A673 (cell line): Measurements from ENCODE around the gene SSPN. TPM values are rescaled to one million over a fixed set of nuclear protein-coding genes. Genes with fewer than 3 reads are reported as not detected.

Experiments
- BruUV-seq: library from RNA; stranded (reverse); fragments of 400-500 nt; replicated peaks from 2 replicates; lab custom pipeline; 2021; lab: Mats Ljungman, UMichigan
- CTCF ChIA-PET: fragments of 300-600 bp; sonication (Branson Sonifier 250); formaldehyde crosslinking; loops from one replicate; lab custom pipeline; 2022; ENCODE audit warnings: antibody characterized with exemption; lab: Charles Lee
- POLR2A ChIA-PET: fragments of 300-600 bp; sonication (Branson Sonifier 250); formaldehyde crosslinking; loops from one replicate; lab custom pipeline; 2022; ENCODE audit warnings: antibody characterized with exemption; ENCODE audit not compliant: low non-redundant PET; lab: Charles Lee
- DNase-seq: peaks from one replicate; pipeline ENCODE4 v3.0.0-alpha.2; 2015; ENCODE audit warnings: low spot score
- H3K27ac ChIP-seq: fragments of 200-600 bp; sonication (generic); 2 replicates; pipeline ENCODE4 v1.5.1; 2016; ENCODE audit warnings: mixed run types, low read depth, mild to moderate bottlenecking, mixed read lengths, antibody characterized with exemption, low read length; ENCODE audit not compliant: poor library complexity, severe bottlenecking
- H3K27me3 ChIP-seq: fragments of 200-600 bp; sonication (generic); replicated peaks from 2 replicates; pipeline ENCODE4 v1.6.1; 2017; ENCODE audit warnings: mixed run types, low read depth, mild to moderate bottlenecking, mixed read lengths, antibody characterized with exemption, low read length; ENCODE audit not compliant: insufficient read depth, poor library complexity
- H3K36me3 ChIP-seq: fragments of 200-600 bp; sonication (generic); 2 replicates; pipeline ENCODE4 v1.6.1; 2016; ENCODE audit warnings: mixed run types, mild to moderate bottlenecking, mixed read lengths, antibody characterized with exemption, low read length; ENCODE audit not compliant: insufficient read depth, poor library complexity, severe bottlenecking
- H3K4me1 ChIP-seq: fragments of 200-600 bp; sonication (generic); 2 replicates; pipeline ENCODE4 v1.6.1; 2017; ENCODE audit warnings: mixed run types, mild to moderate bottlenecking, mixed read lengths, antibody characterized with exemption, low read length; ENCODE audit not compliant: insufficient read depth, poor library complexity, severe bottlenecking
- H3K4me3 ChIP-seq: fragments of 200-600 bp; sonication (generic); 2 replicates; pipeline ENCODE4 v1.5.1; 2016; ENCODE audit warnings: low read depth, mixed run types, mild to moderate bottlenecking, mixed read lengths, low read length; ENCODE audit not compliant: poor library complexity, severe bottlenecking
- H3K9me3 ChIP-seq: fragments of 200-600 bp; sonication (generic); 2 replicates; pipeline ENCODE4 v1.6.1; 2016; ENCODE audit warnings: mixed run types, low read depth, mild to moderate bottlenecking, mixed read lengths, antibody characterized with exemption, low read length; ENCODE audit not compliant: poor library complexity, severe bottlenecking
- EZH2 ChIP-seq: fragments of 200-600 bp; sonication (generic); IDR thresholded peaks from 2 replicates; pipeline ENCODE4 v1.6.1; 2017; ENCODE audit warnings: borderline replicate concordance, low read depth, mild to moderate bottlenecking, mixed read lengths, antibody characterized with exemption, low read length; ENCODE audit not compliant: poor library complexity, severe bottlenecking
- intact Hi-C: fragments of 100-400 bp; cut with micrococcal nuclease; formaldehyde crosslinking; loops from one replicate; pipeline ENCODE4 v1.10.0; 2022; ENCODE audit not compliant: unreplicated experiment
- total RNA-seq: library from RNA; stranded (reverse); gene quantifications from 2 replicates; pipeline ENCODE4 v1.2.3, GENCODE V29; 2021
- TF ChIP-seq, protein P1 (sequence below): fragments of 300-800, 200-600 bp; sonication (generic); conservative IDR thresholded peaks from 2 replicates; pipeline ENCODE4 v1.5.1; 2017; ENCODE audit warnings: low read depth, mild to moderate bottlenecking, antibody characterized with exemption, low read length, moderate library complexity, mixed read lengths

SSPN gene
- total RNA-seq, 1 experiment from 2014 or later, result 9.8 TPM

DNA sequence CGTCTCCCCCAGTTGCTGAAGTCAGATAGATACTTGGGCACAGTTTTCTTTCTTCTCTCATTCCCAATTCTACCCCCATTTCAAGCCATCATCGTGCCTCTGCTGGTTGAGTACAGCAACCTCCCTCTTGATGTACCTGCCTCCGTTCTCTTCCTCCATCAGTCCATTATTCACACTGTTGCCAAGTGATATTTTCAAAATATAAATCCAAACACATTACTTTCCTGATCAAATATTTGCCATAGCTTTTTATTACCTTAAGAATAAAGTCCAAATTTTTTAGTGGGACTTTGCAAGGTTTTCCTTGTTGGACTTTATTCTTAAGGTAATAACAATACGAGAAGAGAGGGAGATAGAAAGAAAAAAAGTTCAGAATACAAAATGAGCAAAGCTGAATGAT, 18.6 kb upstream of the SSPN start:
- no TSS peak for BruUV-seq
- H3K36me3 ChIP-seq, result no peaks in the 10 kb centered on the region
- no peak overlapping the region for H3K4me3 ChIP-seq
- no peak for DNase-seq
- TF ChIP-seq, protein P1, sequence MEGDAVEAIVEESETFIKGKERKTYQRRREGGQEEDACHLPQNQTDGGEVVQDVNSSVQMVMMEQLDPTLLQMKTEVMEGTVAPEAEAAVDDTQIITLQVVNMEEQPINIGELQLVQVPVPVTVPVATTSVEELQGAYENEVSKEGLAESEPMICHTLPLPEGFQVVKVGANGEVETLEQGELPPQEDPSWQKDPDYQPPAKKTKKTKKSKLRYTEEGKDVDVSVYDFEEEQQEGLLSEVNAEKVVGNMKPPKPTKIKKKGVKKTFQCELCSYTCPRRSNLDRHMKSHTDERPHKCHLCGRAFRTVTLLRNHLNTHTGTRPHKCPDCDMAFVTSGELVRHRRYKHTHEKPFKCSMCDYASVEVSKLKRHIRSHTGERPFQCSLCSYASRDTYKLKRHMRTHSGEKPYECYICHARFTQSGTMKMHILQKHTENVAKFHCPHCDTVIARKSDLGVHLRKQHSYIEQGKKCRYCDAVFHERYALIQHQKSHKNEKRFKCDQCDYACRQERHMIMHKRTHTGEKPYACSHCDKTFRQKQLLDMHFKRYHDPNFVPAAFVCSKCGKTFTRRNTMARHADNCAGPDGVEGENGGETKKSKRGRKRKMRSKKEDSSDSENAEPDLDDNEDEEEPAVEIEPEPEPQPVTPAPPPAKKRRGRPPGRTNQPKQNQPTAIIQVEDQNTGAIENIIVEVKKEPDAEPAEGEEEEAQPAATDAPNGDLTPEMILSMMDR, result no peak
- TF ChIP-seq EZH2, result no peak
- H3K27me3 ChIP-seq, result no peaks in the 10 kb centered on the region
- intact Hi-C loops, result no loop called here
- no peaks in the 10 kb centered on the region for H3K4me1 ChIP-seq
- H3K9me3 ChIP-seq, result no peaks in the 10 kb centered on the region
- ChIA-PET POLR2A (interaction anchor here (0.7 kb wide), 1 partner anchor 274 kb away, joined by 3 read pairs; no protein-coding TSS in a partner anchor), CTCF (no interaction called here)
- H3K27ac ChIP-seq, result no peak overlapping the region

DNA sequence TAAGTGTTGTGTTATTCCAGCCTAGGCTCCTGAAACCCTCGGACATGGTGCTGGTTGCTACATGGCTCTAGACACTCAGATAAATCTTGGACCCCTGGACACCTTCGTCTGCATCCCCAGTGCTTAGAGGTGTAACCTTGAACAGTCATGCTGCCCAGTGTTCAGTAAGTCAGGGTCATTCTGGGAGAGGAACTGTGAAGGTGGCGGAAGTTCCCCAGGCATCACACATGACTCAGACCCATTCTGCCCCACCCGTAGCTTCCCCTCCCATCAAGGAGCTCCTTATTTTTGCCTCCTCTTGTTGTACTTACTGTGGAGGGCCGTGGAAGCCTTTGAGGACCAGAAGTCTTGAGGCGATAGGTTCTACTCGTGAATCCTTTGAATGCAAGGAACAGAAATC, 18.1 kb upstream of the SSPN start:
- CTCF ChIA-PET, result no interaction called here
- no TSS peak for BruUV-seq
- no peak for DNase-seq

DNA sequence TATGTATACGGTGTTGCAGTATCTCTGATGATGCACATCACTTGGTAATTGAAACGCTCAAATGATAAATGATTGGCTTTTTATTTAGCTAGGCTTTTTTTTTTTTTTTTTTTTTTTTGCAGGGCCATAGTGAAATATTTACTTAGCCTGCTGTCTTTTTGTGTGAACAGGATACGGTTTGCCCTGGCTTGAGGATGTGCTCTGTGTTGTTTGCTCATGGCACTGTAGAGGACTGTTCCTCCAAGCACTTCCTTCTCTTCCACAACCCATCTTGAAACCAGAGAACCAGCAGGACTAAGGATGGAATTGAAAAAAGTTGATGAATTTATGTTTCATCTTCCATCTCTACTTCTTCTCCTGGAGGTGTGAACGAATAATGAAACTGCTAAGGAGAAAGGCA, 15.5 kb upstream of the SSPN start:
- Histone ChIP-seq H3K9me3 (no peaks in the 10 kb centered on the region), H3K27me3 (no peaks in the 10 kb centered on the region), H3K4me1 (no peaks in the 10 kb centered on the region), H3K36me3 (no peaks in the 10 kb centered on the region), H3K27ac (no peak overlapping the region), H3K4me3 (no peak overlapping the region)
- CTCF ChIA-PET, result interaction anchor here (0.6 kb wide), 1 partner anchor 1010 kb away, joined by 6 read pairs; no protein-coding TSS in a partner anchor
- BruUV-seq, result no TSS peak
- TF ChIP-seq, protein P1, result no peak
- DNase-seq, result no peak
- intact Hi-C loops, result no loop called here
- POLR2A ChIA-PET, result no interaction called here

More for the DNA sequence above, 18.1 kb upstream of the SSPN start:
- POLR2A ChIA-PET, result no interaction called here
- H3K36me3 ChIP-seq, result no peaks in the 10 kb centered on the region
- no peaks in the 10 kb centered on the region for H3K4me1 ChIP-seq
- no peaks in the 10 kb centered on the region for H3K9me3 ChIP-seq
- H3K27me3 ChIP-seq, result no peaks in the 10 kb centered on the region
- intact Hi-C loops, result no loop called here
- TF ChIP-seq, protein P1, result no peak
- no peak for TF ChIP-seq EZH2
- H3K27ac ChIP-seq, result no peak overlapping the region
- H3K4me3 ChIP-seq, result no peak overlapping the region
